Measurements from ENCODE around the gene PSRC1. TPM values are rescaled to one million over a fixed set of nuclear protein-coding genes. Genes with fewer than 3 reads are reported as not detected.

The PSRC1 gene
- total RNA-seq, 1 donor from 2014 or later = 6.5 TPM

DNA sequence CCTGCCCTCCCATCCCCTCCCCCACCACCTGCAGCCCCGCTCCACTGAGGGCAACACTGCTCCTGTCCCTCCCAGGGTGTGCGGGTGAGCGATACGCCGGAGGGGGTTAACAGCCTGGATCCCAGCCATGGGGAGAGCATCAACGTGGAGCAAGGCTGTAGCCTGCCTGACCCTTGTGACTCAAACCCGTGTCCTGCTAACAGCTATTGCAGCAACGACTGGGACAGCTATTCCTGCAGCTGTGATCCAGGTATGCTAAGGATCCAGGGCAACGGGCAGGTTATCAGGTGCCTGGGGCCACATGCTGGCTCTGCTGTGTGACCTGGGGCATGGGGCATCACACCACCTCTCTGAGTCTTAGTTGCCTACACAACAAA, 18.6 kb downstream of the PSRC1 start:
- Mint-ChIP-seq H3K4me3 (ENCODE audit: unreplicated experiment) (no peak overlapping the region), H3K36me3 (ENCODE audit: low read depth) (peaks cover 2% of the 10 kb centered on the region), H3K4me1 (ENCODE audit: low read depth) (peaks cover 15% of the 10 kb centered on the region), H3K9me3 (ENCODE audit: low read depth) (no peaks in the 10 kb centered on the region), H3K27me3 (ENCODE audit: low read depth) (no peaks in the 10 kb centered on the region), H3K27ac (ENCODE audit: unreplicated experiment) (no peak overlapping the region)
- DNase-seq (ENCODE audit: low spot score) = no peak
- TF ChIP-seq, protein P1, sequence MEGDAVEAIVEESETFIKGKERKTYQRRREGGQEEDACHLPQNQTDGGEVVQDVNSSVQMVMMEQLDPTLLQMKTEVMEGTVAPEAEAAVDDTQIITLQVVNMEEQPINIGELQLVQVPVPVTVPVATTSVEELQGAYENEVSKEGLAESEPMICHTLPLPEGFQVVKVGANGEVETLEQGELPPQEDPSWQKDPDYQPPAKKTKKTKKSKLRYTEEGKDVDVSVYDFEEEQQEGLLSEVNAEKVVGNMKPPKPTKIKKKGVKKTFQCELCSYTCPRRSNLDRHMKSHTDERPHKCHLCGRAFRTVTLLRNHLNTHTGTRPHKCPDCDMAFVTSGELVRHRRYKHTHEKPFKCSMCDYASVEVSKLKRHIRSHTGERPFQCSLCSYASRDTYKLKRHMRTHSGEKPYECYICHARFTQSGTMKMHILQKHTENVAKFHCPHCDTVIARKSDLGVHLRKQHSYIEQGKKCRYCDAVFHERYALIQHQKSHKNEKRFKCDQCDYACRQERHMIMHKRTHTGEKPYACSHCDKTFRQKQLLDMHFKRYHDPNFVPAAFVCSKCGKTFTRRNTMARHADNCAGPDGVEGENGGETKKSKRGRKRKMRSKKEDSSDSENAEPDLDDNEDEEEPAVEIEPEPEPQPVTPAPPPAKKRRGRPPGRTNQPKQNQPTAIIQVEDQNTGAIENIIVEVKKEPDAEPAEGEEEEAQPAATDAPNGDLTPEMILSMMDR (IDR thresholded peaks at IDR 0.05) = no peak

DNA sequence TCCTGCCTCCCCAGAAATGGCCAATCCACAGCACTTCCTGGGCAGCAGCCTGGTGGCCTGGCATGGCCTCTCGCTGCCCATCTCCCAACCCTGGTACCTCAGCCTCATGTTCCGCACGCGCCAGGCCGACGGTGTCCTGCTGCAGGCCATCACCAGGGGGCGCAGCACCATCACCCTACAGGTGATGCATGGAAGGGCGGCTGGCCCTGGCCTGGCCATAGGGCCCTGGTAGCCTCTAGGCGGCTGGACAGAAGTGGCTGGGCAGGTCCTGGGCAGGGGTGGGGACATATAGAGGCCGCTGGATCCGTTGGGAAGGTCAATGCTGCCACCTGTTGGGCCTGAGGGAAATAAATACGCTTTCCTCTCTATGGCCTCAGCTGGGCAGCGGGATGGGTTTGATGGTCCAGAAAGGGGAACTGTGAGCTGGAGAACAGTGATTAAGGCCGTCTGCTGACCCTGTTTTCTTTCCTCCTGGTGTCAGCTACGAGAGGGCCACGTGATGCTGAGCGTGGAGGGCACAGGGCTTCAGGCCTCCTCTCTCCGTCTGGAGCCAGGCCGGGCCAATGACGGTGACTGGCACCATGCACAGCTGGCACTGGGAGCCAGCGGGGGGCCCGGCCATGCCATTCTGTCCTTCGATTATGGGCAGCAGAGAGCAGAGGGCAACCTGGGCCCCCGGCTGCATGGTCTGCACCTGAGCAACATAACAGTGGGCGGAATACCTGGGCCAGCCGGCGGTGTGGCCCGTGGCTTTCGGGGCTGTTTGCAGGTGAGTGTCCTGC, 19.2 kb downstream of the PSRC1 start:
- TF ChIP-seq, protein P1 (IDR thresholded peaks at IDR 0.05) = peak; percentile 99
- Mint-ChIP-seq H3K9me3 (ENCODE audit: low read depth) (no peaks in the 10 kb centered on the region), H3K36me3 (ENCODE audit: low read depth) (peaks cover 2% of the 10 kb centered on the region), H3K4me3 (ENCODE audit: unreplicated experiment) (no peak overlapping the region), H3K27ac (ENCODE audit: unreplicated experiment) (no peak overlapping the region), H3K27me3 (ENCODE audit: low read depth) (no peaks in the 10 kb centered on the region), H3K4me1 (ENCODE audit: low read depth) (peaks cover 15% of the 10 kb centered on the region)
- no peak for DNase-seq (ENCODE audit: low spot score)

DNA sequence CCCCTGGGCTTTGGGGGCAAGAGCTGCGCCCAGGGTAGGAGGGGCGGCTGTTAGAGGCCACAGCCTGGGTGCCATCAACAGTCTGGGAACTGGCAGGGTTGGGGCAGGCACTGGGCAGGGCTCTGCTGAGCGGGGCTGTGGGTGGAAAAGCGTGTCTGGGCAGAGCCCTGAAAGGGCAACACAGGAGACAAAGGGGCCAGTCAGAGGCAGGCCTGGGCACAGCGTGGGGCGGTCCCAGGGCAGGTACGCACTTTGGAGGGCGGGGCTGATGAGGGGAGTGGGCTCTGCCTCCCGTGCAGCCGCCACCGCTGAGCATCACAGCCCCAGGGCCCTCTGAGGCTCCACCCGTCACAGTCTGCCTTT, 19.7 kb downstream of the PSRC1 start:
- peaks cover 15% of the 10 kb centered on the region for H3K4me1 Mint-ChIP-seq (ENCODE audit: low read depth)
- DNase-seq (ENCODE audit: low spot score) = no peak
- TF ChIP-seq, protein P1 (IDR thresholded peaks at IDR 0.05) = no peak
- no peak overlapping the region for H3K27ac Mint-ChIP-seq (ENCODE audit: unreplicated experiment)
- H3K4me3 Mint-ChIP-seq (ENCODE audit: unreplicated experiment) = no peak overlapping the region
- H3K27me3 Mint-ChIP-seq (ENCODE audit: low read depth) = no peaks in the 10 kb centered on the region
- H3K9me3 Mint-ChIP-seq (ENCODE audit: low read depth) = no peaks in the 10 kb centered on the region
- peaks cover 2% of the 10 kb centered on the region for H3K36me3 Mint-ChIP-seq (ENCODE audit: low read depth)

DNA sequence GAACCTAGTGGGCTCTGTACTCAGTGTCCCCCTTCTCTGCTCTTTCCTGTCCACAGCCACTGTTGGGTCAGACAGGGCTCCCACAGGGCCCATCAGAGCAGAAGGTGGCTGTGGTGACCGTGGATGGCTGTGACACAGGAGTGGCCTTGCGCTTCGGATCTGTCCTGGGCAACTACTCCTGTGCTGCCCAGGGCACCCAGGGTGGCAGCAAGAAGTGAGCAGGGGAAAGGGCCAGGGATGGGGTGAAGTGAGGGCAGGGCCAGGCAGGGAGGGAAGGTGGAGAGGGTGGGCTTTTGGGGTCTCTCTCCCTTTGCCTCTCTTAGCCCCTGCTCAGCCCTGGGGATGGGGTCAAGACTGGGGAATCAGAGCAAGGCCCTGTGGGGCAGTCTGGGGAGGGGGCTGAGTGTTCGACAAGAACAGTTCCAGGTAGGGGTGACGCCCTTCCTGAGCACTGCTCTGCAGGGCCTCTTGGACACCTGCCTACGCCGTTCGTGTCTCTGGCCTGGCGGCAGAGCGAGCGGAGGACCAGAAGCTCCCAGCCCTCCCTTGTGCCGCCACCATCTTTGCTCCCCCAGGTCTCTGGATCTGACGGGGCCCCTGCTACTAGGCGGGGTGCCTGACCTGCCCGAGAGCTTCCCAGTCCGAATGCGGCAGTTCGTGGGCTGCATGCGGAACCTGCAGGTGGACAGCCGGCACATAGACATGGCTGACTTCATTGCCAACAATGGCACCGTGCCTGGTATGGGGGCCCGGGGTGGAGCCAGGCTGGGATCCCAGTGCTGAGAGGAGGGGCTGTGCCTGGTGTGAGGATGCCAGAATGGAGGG, 20.5 kb downstream of the PSRC1 start:
- TF ChIP-seq, protein P1 (IDR thresholded peaks at IDR 0.05) = no peak

DNA sequence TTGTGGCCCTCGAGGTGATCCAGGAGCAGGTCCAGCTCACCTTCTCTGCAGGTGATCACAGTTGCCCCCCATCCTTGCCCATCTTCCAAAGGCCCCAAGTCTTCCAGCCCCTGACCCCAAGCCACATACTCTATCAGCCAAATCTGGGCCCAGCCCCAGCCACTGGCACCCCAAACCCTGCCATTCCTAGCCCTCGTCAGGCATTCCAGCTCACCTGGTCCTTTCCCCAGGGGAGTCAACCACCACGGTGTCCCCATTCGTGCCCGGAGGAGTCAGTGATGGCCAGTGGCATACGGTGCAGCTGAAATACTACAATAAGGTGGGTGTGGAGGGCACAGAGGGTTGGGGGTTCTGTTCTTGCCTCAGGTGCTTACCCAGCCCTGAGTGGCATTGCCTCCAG, 21.4 kb downstream of the PSRC1 start:
- Mint-ChIP-seq H3K4me3 (ENCODE audit: unreplicated experiment) (no peak overlapping the region), H3K27me3 (ENCODE audit: low read depth) (no peaks in the 10 kb centered on the region), H3K4me1 (ENCODE audit: low read depth) (peaks cover 5% of the 10 kb centered on the region), H3K27ac (ENCODE audit: unreplicated experiment) (no peak overlapping the region), H3K9me3 (ENCODE audit: low read depth) (no peaks in the 10 kb centered on the region), H3K36me3 (ENCODE audit: low read depth) (no peaks in the 10 kb centered on the region)
- no peak for DNase-seq (ENCODE audit: low spot score)
- TF ChIP-seq, protein P1 (IDR thresholded peaks at IDR 0.05) = no peak

More for the DNA sequence above, 20.5 kb downstream of the PSRC1 start:
- peak; percentile 80 for DNase-seq (ENCODE audit: low spot score)
- no peak overlapping the region for H3K27ac Mint-ChIP-seq (ENCODE audit: unreplicated experiment)
- H3K27me3 Mint-ChIP-seq (ENCODE audit: low read depth) = no peaks in the 10 kb centered on the region
- H3K36me3 Mint-ChIP-seq (ENCODE audit: low read depth) = no peaks in the 10 kb centered on the region
- H3K4me1 Mint-ChIP-seq (ENCODE audit: low read depth) = peaks cover 12% of the 10 kb centered on the region
- no peaks in the 10 kb centered on the region for H3K9me3 Mint-ChIP-seq (ENCODE audit: low read depth)
- H3K4me3 Mint-ChIP-seq (ENCODE audit: unreplicated experiment) = no peak overlapping the region
